K562 (cell line): ENCODE measurements around the gene HBP1.

ENCODE experiments used
- CBFB ChIP-seq: sonication (generic); formaldehyde crosslinking; IDR thresholded peaks from 2 replicates; pipeline ENCODE4 v1.4.0; 2020; ENCODE audit warnings: mild to moderate bottlenecking, missing genetic modification reagents
- CTCF ChIP-seq, 3 experiments: IDR thresholded peaks in 2 of 3; conservative IDR thresholded peaks in 1 of 3; 2 replicates each; pipeline ENCODE4 v1.5.1; 2011 to 2012; ENCODE audit warnings: low read length in 3 of 3, mild to moderate bottlenecking in 3 of 3, control low read depth in 2 of 3, improper control_type of control experiment in 1 of 3, inconsistent platforms in 1 of 3, low read depth in 1 of 3, mixed read lengths in 1 of 3, moderate library complexity in 1 of 3; ENCODE audit not compliant: insufficient read depth in 2 of 3
- FIP1L1 ChIP-seq: fragments of 200-400 bp; formaldehyde crosslinking; IDR thresholded peaks from 2 replicates; pipeline ENCODE4 v1.6.1; 2018; ENCODE audit warnings: mild to moderate bottlenecking, low read depth, low read length; ENCODE audit not compliant: poor library complexity, severe bottlenecking
- HNRNPH1 ChIP-seq: fragments of 200-400 bp; formaldehyde crosslinking; optimal IDR thresholded peaks from 2 replicates; pipeline ENCODE3; 2017; ENCODE audit warnings: low read depth, mild to moderate bottlenecking, low read length, moderate library complexity
- HOXB6 ChIP-seq: fragments of 250-450 bp; sonication (Bioruptor Pico); IDR thresholded peaks from 2 replicates; pipeline ENCODE4 v1.5.1; 2022; ENCODE audit warnings: mild to moderate bottlenecking, borderline replicate concordance
- KLF13 ChIP-seq: fragments of 450-650 bp; IDR thresholded peaks from 2 replicates; pipeline ENCODE4 v1.6.1; 2016; ENCODE audit warnings: missing genetic modification characterization, low read depth, mild to moderate bottlenecking, missing compliant biosample characterization, moderate library complexity, borderline replicate concordance
- NFATC3 ChIP-seq: fragments of 450-650 bp; IDR thresholded peaks from 2 replicates; pipeline ENCODE4 v1.6.1; 2017; ENCODE audit warnings: mild to moderate bottlenecking
- SIRT6 ChIP-seq: IDR thresholded peaks from one replicate; pipeline ENCODE4 v1.6.1; 2012; ENCODE audit warnings: low read depth, mild to moderate bottlenecking, control low read depth, inconsistent platforms, low read length, moderate library complexity
- SMAD3 ChIP-seq: fragments of 450-650 bp; formaldehyde crosslinking; conservative IDR thresholded peaks from 2 replicates; pipeline ENCODE4 v1.4.0; 2020; ENCODE audit warnings: mild to moderate bottlenecking
- ZNF717 ChIP-seq: fragments of 250-450 bp; sonication (Bioruptor Pico); IDR thresholded peaks from 2 replicates; pipeline ENCODE4 v1.5.0; 2021
- TF ChIP-seq, protein P1 (sequence below): sonication (generic); formaldehyde crosslinking; IDR thresholded peaks from 2 replicates; pipeline ENCODE4 v1.8.0; 2023; ENCODE audit warnings: missing genetic modification reagents, mild to moderate bottlenecking, borderline replicate concordance
- TF ChIP-seq, protein P2 (sequence below): fragments of 250-450 bp; sonication (Bioruptor Pico); IDR thresholded peaks from 2 replicates; pipeline ENCODE4 v1.8.0; 2021; ENCODE audit warnings: mild to moderate bottlenecking, moderate library complexity
- TF ChIP-seq, protein P3 (sequence below): sonication (generic); formaldehyde crosslinking; IDR thresholded peaks from 2 replicates; pipeline ENCODE4 v1.8.1; 2023; ENCODE audit warnings: mild to moderate bottlenecking, missing genetic modification reagents

DNA sequence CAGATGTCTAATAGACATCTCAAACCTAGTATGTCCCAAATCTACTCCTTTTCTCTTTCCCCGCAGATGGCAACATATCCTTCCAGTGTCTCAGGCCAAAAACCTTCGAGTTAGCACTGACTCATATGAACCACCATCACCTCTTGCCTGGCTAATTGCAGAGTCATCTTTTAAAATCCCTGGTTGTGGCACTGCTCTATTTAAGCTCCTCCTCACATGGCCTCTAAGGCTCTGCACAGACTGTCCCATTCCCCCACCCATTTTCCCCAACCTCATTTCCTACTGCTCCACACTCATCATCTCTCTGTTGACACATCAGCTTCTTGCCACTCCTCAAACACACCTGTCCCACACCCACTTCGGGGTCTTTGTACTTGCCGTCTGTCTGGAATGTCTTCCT is 16.8 kb upstream of the HBP1 start:
- no peak for TF ChIP-seq CTCF (IDR thresholded peaks at IDR 0.05 in 2 of 3, conservative IDR thresholded peaks at IDR 0.05 in 1 of 3; ENCODE audit: insufficient read depth in 2 of 3, low read depth in 1 of 3, low read length in 3 of 3)
- TF ChIP-seq FIP1L1: no peak
- no peak for TF ChIP-seq ZNF717 (CRISPR knock-in tag)
- TF ChIP-seq KLF13 (tag): no peak
- no peak for TF ChIP-seq SMAD3 (CRISPR knock-in tag)
- TF ChIP-seq, protein P1, sequence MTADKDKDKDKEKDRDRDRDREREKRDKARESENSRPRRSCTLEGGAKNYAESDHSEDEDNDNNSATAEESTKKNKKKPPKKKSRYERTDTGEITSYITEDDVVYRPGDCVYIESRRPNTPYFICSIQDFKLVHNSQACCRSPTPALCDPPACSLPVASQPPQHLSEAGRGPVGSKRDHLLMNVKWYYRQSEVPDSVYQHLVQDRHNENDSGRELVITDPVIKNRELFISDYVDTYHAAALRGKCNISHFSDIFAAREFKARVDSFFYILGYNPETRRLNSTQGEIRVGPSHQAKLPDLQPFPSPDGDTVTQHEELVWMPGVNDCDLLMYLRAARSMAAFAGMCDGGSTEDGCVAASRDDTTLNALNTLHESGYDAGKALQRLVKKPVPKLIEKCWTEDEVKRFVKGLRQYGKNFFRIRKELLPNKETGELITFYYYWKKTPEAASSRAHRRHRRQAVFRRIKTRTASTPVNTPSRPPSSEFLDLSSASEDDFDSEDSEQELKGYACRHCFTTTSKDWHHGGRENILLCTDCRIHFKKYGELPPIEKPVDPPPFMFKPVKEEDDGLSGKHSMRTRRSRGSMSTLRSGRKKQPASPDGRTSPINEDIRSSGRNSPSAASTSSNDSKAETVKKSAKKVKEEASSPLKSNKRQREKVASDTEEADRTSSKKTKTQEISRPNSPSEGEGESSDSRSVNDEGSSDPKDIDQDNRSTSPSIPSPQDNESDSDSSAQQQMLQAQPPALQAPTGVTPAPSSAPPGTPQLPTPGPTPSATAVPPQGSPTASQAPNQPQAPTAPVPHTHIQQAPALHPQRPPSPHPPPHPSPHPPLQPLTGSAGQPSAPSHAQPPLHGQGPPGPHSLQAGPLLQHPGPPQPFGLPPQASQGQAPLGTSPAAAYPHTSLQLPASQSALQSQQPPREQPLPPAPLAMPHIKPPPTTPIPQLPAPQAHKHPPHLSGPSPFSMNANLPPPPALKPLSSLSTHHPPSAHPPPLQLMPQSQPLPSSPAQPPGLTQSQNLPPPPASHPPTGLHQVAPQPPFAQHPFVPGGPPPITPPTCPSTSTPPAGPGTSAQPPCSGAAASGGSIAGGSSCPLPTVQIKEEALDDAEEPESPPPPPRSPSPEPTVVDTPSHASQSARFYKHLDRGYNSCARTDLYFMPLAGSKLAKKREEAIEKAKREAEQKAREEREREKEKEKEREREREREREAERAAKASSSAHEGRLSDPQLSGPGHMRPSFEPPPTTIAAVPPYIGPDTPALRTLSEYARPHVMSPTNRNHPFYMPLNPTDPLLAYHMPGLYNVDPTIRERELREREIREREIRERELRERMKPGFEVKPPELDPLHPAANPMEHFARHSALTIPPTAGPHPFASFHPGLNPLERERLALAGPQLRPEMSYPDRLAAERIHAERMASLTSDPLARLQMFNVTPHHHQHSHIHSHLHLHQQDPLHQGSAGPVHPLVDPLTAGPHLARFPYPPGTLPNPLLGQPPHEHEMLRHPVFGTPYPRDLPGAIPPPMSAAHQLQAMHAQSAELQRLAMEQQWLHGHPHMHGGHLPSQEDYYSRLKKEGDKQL (CRISPR knock-in tag): no peak
- no peak for TF ChIP-seq HNRNPH1
- no peak for TF ChIP-seq NFATC3
- TF ChIP-seq, protein P2, sequence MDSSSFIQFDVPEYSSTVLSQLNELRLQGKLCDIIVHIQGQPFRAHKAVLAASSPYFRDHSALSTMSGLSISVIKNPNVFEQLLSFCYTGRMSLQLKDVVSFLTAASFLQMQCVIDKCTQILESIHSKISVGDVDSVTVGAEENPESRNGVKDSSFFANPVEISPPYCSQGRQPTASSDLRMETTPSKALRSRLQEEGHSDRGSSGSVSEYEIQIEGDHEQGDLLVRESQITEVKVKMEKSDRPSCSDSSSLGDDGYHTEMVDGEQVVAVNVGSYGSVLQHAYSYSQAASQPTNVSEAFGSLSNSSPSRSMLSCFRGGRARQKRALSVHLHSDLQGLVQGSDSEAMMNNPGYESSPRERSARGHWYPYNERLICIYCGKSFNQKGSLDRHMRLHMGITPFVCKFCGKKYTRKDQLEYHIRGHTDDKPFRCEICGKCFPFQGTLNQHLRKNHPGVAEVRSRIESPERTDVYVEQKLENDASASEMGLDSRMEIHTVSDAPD (CRISPR knock-in tag): no peak
- TF ChIP-seq, protein P3, sequence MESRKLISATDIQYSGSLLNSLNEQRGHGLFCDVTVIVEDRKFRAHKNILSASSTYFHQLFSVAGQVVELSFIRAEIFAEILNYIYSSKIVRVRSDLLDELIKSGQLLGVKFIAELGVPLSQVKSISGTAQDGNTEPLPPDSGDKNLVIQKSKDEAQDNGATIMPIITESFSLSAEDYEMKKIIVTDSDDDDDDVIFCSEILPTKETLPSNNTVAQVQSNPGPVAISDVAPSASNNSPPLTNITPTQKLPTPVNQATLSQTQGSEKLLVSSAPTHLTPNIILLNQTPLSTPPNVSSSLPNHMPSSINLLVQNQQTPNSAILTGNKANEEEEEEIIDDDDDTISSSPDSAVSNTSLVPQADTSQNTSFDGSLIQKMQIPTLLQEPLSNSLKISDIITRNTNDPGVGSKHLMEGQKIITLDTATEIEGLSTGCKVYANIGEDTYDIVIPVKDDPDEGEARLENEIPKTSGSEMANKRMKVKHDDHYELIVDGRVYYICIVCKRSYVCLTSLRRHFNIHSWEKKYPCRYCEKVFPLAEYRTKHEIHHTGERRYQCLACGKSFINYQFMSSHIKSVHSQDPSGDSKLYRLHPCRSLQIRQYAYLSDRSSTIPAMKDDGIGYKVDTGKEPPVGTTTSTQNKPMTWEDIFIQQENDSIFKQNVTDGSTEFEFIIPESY (CRISPR knock-in tag): no peak
- TF ChIP-seq SIRT6: no peak
- TF ChIP-seq CBFB (CRISPR knock-in tag): no peak
- TF ChIP-seq HOXB6 (CRISPR knock-in tag): no peak
